IMR-90 (cell line): ENCODE measurements around the gene SLCO3A1. TPM values are rescaled to one million over a fixed set of nuclear protein-coding genes. Genes with fewer than 3 reads are reported as not detected.

Experiments used
- ATAC-seq: fragments of 200-7000 bp; cut with Tn5 transposase; 2 replicates; pipeline ENCODE4 v1.9.1; 2020; ENCODE audit warnings: low read depth, mild to moderate bottlenecking, moderate library complexity
- BruUV-seq: library from RNA; stranded (reverse); fragments of 400-500 nt; replicated peaks from 2 replicates; lab custom pipeline; 2021; lab: Mats Ljungman, UMichigan
- CTCF ChIA-PET: fragments of 300-600 bp; formaldehyde crosslinking; extraction: SDS; loops from one replicate; lab custom pipeline; 2021; ENCODE audit warnings: antibody characterized with exemption; lab: Yijun Ruan, JAX
- POLR2A ChIA-PET: fragments of 300-600 bp; sonication (Branson Sonifier 250); formaldehyde crosslinking; loops from one replicate; lab custom pipeline; 2022; ENCODE audit warnings: antibody characterized with exemption; ENCODE audit not compliant: unreplicated experiment; lab: Charles Lee
- DNase-seq: peaks from one replicate; pipeline ENCODE4 v3.0.0; 2013
- H2AFZ ChIP-seq: replicated peaks from 2 replicates; pipeline ENCODE3; 2013; ENCODE audit warnings: low read length, mild to moderate bottlenecking; ENCODE audit not compliant: poor library complexity
- H2AK5ac ChIP-seq: 2 replicates; pipeline ENCODE4 v1.6.1; 2013; ENCODE audit warnings: low read depth, low read length, inconsistent platforms
- H2AK9ac ChIP-seq: replicated peaks from 2 replicates; pipeline ENCODE3; 2013; ENCODE audit warnings: mild to moderate bottlenecking, low read depth, low read length, moderate library complexity; ENCODE audit not compliant: poor library complexity
- H2BK120ac ChIP-seq: 2 replicates; pipeline ENCODE4 v1.6.1; 2013; ENCODE audit warnings: low read depth, low read length, inconsistent platforms
- H2BK15ac ChIP-seq: 3 replicates; pipeline ENCODE4 v1.6.1; 2013; ENCODE audit warnings: low read depth, low read length, inconsistent platforms
- H2BK20ac ChIP-seq: 2 replicates; pipeline ENCODE4 v1.6.1; 2013; ENCODE audit warnings: low read depth, mild to moderate bottlenecking, inconsistent platforms, low read length, moderate library complexity
- H2BK5ac ChIP-seq: 2 replicates; pipeline ENCODE4 v1.6.1; 2013; ENCODE audit warnings: mild to moderate bottlenecking, low read depth, low read length, inconsistent platforms; ENCODE audit not compliant: poor library complexity, severe bottlenecking
- H3K14ac ChIP-seq: replicated peaks from 2 replicates; pipeline ENCODE4 v1.6.1; 2013; ENCODE audit warnings: low read depth, low read length, inconsistent platforms
- H3K18ac ChIP-seq: 2 replicates; pipeline ENCODE4 v1.6.1; 2013; ENCODE audit warnings: low read depth, low read length, control low read depth
- H3K23ac ChIP-seq: 2 replicates; pipeline ENCODE4 v1.6.1; 2013; ENCODE audit warnings: low read depth, low read length, inconsistent platforms
- H3K27ac ChIP-seq: 2 replicates; pipeline ENCODE4 v1.5.1; 2013; ENCODE audit warnings: mild to moderate bottlenecking, control low read depth, low read length; ENCODE audit not compliant: insufficient read depth
- H3K27me3 ChIP-seq: 2 replicates; pipeline ENCODE4 v1.6.1; 2013; ENCODE audit warnings: low read length; ENCODE audit not compliant: control insufficient read depth, insufficient read depth
- H3K36me3 ChIP-seq: 2 replicates; pipeline ENCODE4 v1.6.1; 2013; ENCODE audit warnings: low read length, mixed read lengths; ENCODE audit not compliant: control insufficient read depth, insufficient read depth
- H3K4ac ChIP-seq: 2 replicates; pipeline ENCODE4 v1.6.1; 2013; ENCODE audit warnings: low read depth, low read length, inconsistent platforms
- H3K4me1 ChIP-seq: 2 replicates; pipeline ENCODE4 v1.6.1; 2013; ENCODE audit warnings: low read length, mixed read lengths; ENCODE audit not compliant: control insufficient read depth, insufficient read depth
- H3K4me2 ChIP-seq: 2 replicates; pipeline ENCODE4 v1.6.1; 2013; ENCODE audit warnings: low read depth, mild to moderate bottlenecking, control low read depth, low read length, moderate library complexity
- H3K4me3 ChIP-seq: 2 replicates; pipeline ENCODE4 v1.5.1; 2013; ENCODE audit warnings: low read depth, mild to moderate bottlenecking, control low read depth, low read length, moderate library complexity; ENCODE audit not compliant: insufficient read depth
- H3K56ac ChIP-seq: 2 replicates; pipeline ENCODE4 v1.6.1; 2013; ENCODE audit warnings: low read length, inconsistent platforms; ENCODE audit not compliant: insufficient read depth; ENCODE audit errors: extremely low read depth
- H3K79me1 ChIP-seq, 2 experiments: 2 replicates each; pipeline ENCODE4 v1.6.1; 2013; ENCODE audit warnings: low read length in 2 of 2, inconsistent platforms in 1 of 2, low read depth in 1 of 2
- H3K9ac ChIP-seq: 2 replicates; pipeline ENCODE4 v1.6.1; 2013; ENCODE audit warnings: low read depth, low read length, control low read depth
- H3K9me1 ChIP-seq: 2 replicates; pipeline ENCODE4 v1.6.1; 2013; ENCODE audit warnings: low read length, inconsistent platforms; ENCODE audit not compliant: insufficient read depth
- H3K9me3 ChIP-seq: 2 replicates; pipeline ENCODE4 v1.6.1; 2013; ENCODE audit warnings: low read length; ENCODE audit not compliant: control insufficient read depth, insufficient read depth
- H4K20me1 ChIP-seq: 2 replicates; pipeline ENCODE4 v1.6.1; 2013; ENCODE audit warnings: low read length, inconsistent platforms; ENCODE audit not compliant: insufficient read depth
- H4K5ac ChIP-seq: 2 replicates; pipeline ENCODE4 v1.6.1; 2013; ENCODE audit warnings: mild to moderate bottlenecking, low read depth, low read length, control low read depth
- H4K8ac ChIP-seq, 2 experiments: 2 replicates each; pipeline ENCODE4 v1.6.1; 2013; ENCODE audit warnings: low read depth in 2 of 2, low read length in 2 of 2, control low read depth in 1 of 2, inconsistent platforms in 1 of 2
- H4K91ac ChIP-seq: 2 replicates; pipeline ENCODE4 v1.6.1; 2013; ENCODE audit warnings: low read depth, low read length, inconsistent platforms; ENCODE audit not compliant: insufficient read depth
- BHLHE40 ChIP-seq: fragments of 150-350 bp; IDR thresholded peaks from 2 replicates; pipeline ENCODE4 v1.6.1; 2016; ENCODE audit warnings: mild to moderate bottlenecking, low read depth, low read length
- CEBPB ChIP-seq: IDR thresholded peaks from 2 replicates; pipeline ENCODE4 v1.6.1; 2012; ENCODE audit warnings: low read depth, low read length, improper control_type of control experiment
- CTCF ChIP-seq: conservative IDR thresholded peaks from 2 replicates; pipeline ENCODE4 v1.5.1; 2012; ENCODE audit warnings: mild to moderate bottlenecking, low read depth, low read length, improper control_type of control experiment
- MAZ ChIP-seq: IDR thresholded peaks from 2 replicates; pipeline ENCODE4 v1.6.1; 2012; ENCODE audit warnings: low read depth, mild to moderate bottlenecking, low read length, improper control_type of control experiment, moderate library complexity, borderline replicate concordance
- MXI1 ChIP-seq: IDR thresholded peaks from 2 replicates; pipeline ENCODE4 v1.6.1; 2012; ENCODE audit warnings: low read depth, mild to moderate bottlenecking, low read length, moderate library complexity, borderline replicate concordance
- WGBS, 2 experiments: methylation state at CpG; one replicate each; pipeline versions ENCODE4 v1.1.5 to v1.1.7; 2013; ENCODE audit warnings: missing lambda C conversion rate in 2 of 2; ENCODE audit not compliant: insufficient read length in 1 of 2; ENCODE audit errors: extremely low coverage in 2 of 2; 5-methylcytosine and 5-hydroxymethylcytosine counted together
- dilution Hi-C: fragments of 300-500 bp; cut with HindIII; formaldehyde crosslinking; loops from one replicate; pipeline ENCODE4 v1.14.3; 2018; ENCODE audit warnings: low sequenced_read_pairs; ENCODE audit not compliant: unreplicated experiment
- in situ Hi-C: fragments of 300-500 bp; cut with MboI; formaldehyde crosslinking; loops from 3 replicates; pipeline ENCODE4 v1.14.3; 2019; ENCODE audit warnings: low sequenced_read_pairs, inconsistent platforms, mixed read lengths
- intact Hi-C: fragments of 100-400 bp; cut with micrococcal nuclease; formaldehyde crosslinking; loops from 2 replicates; pipeline ENCODE4 v1.10.0; 2022
- polyA plus RNA-seq, 3 experiments: library from polyadenylated mRNA; depleted of rRNA; stranded (reverse); fragments of >200 nt; gene quantifications; 2 replicates each; pipeline ENCODE4 v1.2.3, GENCODE V29; 2012; ENCODE audit warnings: low replicate concordance in 1 of 3
- total RNA-seq: library from RNA; depleted of rRNA; stranded (reverse); fragments of >200 nt; gene quantifications from 2 replicates; pipeline ENCODE4 v1.2.3, GENCODE V29; 2012

Gene SLCO3A1
- total and polyA plus RNA-seq, 2 of the 4 experiments (the other 2 are of a cell fraction), result 4.7 to 8.1 TPM

- Histone ChIP-seq H4K91ac (no peak overlapping the region), H2BK5ac (no peak overlapping the region), H3K9me1 (peaks cover 3% of the 10 kb centered on the region; the same call in 1 of the 2 replicates), H2BK120ac (no peak overlapping the region), H3K23ac (no peak overlapping the region), H2BK15ac (no peak overlapping the region), H3K27me3 (no peaks in the 10 kb centered on the region), H2BK20ac (no peak overlapping the region), H2AK5ac (no peak overlapping the region), H4K20me1 (no peaks in the 10 kb centered on the region), H4K5ac (no peak overlapping the region), H3K79me1 (peaks cover 0 to 23% of the 10 kb centered on the region in 2 experiments; a peak in 1 of 4 replicates), H3K4ac (no peak overlapping the region), H3K18ac (no peak overlapping the region), H3K9me3 (no peaks in the 10 kb centered on the region), H3K9ac (no peak overlapping the region), H3K36me3 (no peaks in the 10 kb centered on the region), H3K14ac (0 out of 2 replicates have a peak overlapping the region, but pooled peaks have one; percentile 29), H4K8ac (no peak overlapping the region), H3K4me1 (peaks cover 14% of the 10 kb centered on the region; the same call in 1 of the 2 replicates), H2AFZ (no peak overlapping the region), H3K4me3 (no peak overlapping the region), H3K56ac (no peak overlapping the region), H3K27ac (no peak overlapping the region), H3K4me2 (no peak overlapping the region), H2AK9ac (no peak overlapping the region)
- DNase-seq (no peak), ATAC-seq (no peak)
- WGBS, 2 experiments, result 77% methylated on average over 5 of the region's 16 CpGs; no CpG with 5 or more reads in 1 of the 2 experiments
- dilution Hi-C loops (no loop called here), in situ Hi-C loops (no loop called here), intact Hi-C loops (loop anchor here (10.0 kb wide), 2 partner anchors 128 to 642 kb away; no protein-coding TSS in a partner anchor)
- TF ChIP-seq CEBPB, result no peak
- no peak for TF ChIP-seq CTCF
- no peak for TF ChIP-seq BHLHE40
- TF ChIP-seq MXI1, result no peak
- TF ChIP-seq MAZ, result no peak
- ChIA-PET POLR2A (no interaction called here), CTCF (no interaction called here)
- no TSS peak for BruUV-seq
Observed at GRCh38 chr15:91946581-91947292, 93.2 kb downstream of the SLCO3A1 start.
